Ishikawa (cell line): Measurements from ENCODE around the gene KRT35.

Experiments used
- EGR1 ChIP-seq: IDR thresholded peaks from 2 replicates; pipeline ENCODE4 v1.6.1; 2012
- NFIC ChIP-seq: IDR thresholded peaks from 2 replicates; pipeline ENCODE4 v1.6.1; 2012
- RAD21 ChIP-seq: IDR thresholded peaks from 2 replicates; pipeline ENCODE4 v1.6.1; 2012; ENCODE audit warnings: low read depth

DNA sequence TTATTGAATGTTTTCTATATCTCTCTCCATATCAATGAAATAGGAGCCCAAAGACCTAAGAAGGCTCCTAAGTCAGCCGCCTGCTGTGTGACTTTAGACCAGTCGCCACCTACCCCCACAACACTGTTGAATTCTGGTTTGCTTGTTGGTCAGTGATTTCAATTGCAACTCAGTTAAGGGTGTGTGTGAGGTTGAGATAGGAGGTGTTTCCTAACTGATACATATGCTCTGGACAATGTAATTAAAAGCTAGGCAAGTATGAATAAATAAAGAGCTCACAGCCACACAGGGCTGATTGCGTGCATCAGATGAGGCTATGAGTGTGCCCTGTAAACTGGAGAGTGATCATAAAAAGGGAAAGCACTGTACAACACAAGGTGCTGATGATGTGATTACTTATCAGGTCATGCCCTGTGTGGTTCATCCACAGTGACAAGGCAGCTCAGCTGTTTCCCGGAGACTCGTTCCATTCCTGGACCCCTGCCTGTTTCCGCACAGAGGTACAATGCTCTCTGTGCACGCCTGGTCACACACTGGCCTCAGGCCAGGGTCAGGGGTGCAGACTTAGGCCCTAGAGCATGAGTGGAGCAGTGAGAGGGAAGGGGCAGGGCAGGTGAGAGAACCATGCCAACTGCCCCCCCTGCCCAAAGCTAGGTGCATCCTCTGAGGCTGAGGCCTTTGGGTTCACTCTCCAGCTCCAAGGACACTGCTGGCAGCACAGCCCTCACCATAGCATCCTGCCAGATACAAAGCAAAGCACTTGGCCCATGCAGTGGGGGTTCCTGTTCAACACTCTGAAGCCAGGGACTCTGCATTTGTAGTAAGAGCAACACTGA is 3.3 kb upstream of the KRT35 start:
- TF ChIP-seq NFIC, result peak; percentile 58
- no peak for TF ChIP-seq RAD21
- no peak for TF ChIP-seq EGR1
